ENCODE data around the gene TMEM52. TPM values are rescaled to one million over a fixed set of nuclear protein-coding genes. Genes with fewer than 3 reads are reported as not detected.
A peak's percentile ranks its signal among the peaks of the same experiment; 100 is the strongest.

The TMEM52 gene
- total RNA-seq, 1 donor from 2014 or later, result not detected

DNA sequence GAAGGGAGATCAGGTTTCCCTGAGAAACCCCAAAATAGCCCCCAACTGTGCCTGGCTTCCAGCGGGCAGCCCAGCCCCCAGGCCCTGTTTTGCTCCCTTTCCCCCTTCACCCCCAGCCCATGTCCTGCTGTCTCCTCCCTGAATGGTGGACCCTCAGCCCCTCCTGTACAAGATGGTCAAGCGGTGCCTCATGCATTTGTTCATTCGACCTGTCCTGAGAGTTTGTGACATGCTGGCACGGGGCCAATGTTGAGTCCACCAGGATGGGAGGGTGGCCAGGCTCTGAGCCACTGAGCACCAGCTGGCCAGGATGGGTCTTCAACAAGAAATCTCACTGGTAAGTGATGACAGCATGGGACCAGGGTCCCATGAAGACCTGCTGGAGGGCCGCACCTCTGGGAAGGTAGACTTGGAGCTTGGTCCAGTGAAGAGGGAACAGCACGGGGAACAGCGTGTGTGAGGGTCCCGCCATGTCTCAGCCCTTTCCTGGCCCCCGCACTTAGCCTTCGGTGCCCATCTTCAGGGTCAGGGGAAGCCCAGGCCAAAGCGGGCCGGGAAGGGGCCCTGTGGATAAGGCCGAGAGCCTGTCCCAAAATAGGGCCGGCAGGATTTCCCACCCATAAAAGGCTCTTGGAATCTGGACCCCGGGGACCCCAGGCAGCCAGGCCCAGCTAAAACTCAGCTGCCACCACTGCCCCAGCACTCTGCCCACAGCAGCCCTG, 3.9 kb downstream of the TMEM52 start, which contains the start of gene CALML6:
Gene CALML6, plus strand, starts transcription at position 290 of the 722 bp plus-strand sequence. Its CDS starts 21 bp downstream, at position 311.
- DNase-seq (ENCODE audit: low spot score), result no peak

DNA sequence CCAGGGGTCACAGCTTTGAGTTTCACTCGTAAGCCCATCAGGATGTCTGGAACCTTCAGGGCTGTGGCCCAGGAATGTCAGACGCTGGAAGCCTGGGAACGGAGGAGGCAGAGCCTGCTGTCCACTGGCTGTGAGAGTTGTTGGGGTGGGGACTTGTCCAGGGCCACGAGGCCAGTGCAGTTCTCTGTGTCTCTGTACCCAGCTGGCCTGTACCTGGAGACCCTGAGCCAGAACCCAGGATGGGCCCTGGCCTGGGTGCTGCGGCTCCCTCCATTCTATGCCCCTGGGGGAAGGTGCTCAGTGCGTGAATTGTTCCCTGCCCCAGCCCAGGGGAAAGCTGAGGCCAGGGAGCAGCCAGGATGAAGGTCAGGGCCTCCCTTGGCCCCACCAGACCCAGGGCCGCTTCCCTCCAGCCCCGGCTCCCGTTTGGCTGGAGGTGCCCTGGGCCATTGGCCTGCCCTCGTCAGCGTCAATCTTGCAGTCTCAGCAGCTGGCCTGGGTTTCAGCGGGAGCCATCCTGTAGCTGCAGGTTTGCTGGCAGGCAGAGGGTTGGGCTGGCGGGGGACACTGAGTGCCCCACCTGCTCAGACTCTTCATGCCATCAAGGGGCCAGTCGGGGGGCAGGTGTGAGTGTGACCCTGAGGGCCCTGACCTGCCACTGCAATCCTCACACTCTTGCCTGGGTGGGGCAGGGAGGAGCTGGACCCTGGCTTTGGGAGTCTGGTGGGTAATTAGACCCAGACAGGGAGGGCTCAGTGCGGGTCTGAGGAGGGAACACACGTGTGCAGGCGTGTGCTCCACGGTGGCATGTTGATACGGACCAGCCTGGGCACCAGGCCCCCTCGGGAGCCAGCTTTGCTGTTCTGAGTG, 4.7 kb downstream of the TMEM52 start:
- DNase-seq (ENCODE audit: low spot score), result no peak

DNA sequence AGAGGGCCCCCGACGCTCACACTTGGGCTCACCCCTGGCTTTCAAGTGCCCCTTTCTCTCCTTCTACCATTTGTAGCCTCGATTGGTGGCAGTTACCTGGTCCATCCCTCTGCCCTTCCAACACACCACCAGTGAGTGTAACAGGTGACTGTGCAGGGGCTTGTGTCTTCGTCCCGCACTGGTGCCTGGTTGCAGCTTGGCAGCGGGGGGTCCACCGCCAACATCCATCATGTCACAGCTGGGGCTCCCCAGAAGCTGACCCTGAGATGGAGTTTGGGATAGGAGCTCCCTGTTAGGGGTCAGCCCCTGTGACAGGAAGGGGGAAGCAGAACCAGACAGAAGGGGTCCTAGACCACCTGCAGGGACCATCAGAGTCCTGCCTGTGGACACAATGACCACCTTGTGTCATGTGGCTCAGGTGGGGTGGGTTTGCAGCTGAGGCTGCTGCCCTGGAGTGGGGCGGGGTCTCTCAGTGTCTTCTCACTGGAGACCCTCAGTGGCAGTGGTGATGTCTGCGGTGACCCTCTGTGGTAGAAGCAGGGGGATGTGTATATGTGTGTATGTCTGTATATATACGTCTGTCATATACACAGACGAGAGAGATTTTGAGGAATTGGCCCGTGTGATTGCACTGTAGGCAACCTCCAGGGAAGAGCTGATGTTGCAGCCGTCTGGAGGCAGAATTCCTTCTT, 7.6 kb downstream of the TMEM52 start:
- no peak for DNase-seq (ENCODE audit: low spot score)

DNA sequence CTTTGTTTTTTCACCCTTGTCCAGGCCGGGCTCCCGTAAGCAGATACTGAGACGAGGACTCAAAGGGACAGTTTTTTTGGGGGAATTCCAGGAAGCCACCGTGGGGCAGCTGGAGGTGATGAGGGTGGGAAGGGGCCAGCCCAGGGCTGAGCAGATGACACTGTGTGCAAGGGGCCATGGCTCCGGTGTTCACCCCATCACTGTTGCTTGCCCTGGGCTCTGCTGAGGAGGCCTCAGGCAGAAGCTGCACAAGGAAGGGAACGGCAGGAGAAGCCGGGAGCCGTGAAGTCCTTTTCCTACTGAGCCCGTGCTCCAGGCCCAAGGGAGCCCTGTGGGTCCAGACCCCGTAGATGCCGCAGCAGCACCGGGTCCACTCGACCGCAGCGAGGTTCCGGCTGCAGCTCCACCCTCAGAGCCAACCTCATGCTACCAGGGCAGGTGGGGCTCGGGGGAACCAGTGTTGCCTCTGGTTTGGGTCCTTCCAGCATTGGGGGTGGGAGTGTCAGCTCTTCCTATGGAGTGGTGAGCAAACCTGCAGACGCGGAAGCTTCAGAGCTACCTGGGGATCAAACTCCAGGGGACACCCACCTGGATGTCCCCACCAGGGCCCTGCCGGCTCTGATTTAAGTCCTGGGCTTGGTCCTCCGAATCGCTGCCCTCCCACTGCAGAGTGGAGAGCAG, 8.3 kb downstream of the TMEM52 start:
- peak; percentile 51 for DNase-seq (ENCODE audit: low spot score)

DNA sequence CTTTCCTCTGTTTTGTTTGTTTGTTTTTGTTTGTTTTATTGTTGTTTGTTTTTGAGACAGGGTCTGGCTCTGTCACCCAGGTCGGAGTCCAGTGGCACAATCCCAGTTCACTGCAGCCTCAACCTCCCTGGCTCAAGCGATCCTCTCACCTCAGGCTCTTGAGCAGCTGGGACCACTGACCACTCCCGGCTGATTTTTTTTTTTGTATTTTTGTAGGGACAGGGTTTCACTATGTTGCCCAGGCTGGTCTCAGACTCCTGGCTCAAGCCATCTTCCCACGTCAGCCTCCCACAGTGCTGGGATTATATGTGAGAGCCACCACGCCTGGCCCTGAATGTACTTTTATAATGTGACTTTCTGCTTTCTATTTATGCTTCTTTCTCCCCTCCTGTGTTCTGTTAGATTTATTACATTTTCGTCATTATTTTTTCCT, 9.0 kb downstream of the TMEM52 start:
- no peak for DNase-seq (ENCODE audit: low spot score)

DNA sequence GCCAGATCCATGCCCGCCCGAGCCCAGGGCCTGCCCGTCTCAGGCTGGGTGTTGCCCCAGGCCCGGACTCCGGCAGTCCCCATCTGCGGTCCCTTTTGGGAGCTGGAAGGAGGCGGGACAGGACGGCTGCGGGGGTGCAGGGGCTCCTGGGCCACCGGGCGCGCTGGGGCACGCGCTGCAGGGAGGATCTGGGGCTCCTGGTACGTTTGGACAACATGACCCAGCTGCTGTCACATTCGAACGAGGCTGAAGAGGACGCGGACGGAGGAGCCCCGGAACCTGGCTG, 10.6 kb downstream of the TMEM52 start:
- peak; percentile 63 for DNase-seq (ENCODE audit: low spot score)

DNA sequence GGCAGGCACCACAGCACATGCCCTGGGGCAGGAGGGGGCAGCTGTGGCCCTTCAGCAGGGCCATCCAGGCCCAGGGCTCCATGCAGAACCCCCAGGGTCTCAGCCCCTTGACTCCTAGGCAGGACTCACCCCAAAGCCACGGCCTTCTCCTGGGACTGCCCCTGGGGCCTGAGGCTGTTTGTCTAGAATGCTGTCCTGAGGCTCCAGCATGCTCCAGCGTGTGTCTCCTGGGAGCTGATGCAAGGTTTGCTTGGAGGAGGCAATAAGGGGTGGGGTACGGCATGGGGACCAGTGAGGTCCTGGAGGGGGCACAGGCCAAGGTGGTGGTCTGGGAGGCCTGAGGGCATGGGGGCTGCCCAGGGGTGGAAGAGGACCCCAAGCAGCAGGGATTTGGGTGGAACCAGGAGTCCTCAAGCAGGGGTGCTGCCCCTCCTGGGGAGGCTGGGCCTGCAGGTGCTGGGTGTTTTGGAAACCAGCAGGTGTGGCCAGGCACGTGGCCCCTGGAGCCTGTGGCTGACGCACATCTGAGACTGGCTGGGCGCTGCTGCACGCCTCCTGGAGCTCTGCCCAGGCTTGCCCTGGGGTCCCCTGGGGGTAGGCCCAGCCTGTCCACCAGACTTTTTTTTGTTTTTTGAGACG, 11.9 kb downstream of the TMEM52 start:
- peak; percentile 74 for DNase-seq (ENCODE audit: low spot score)

DNA sequence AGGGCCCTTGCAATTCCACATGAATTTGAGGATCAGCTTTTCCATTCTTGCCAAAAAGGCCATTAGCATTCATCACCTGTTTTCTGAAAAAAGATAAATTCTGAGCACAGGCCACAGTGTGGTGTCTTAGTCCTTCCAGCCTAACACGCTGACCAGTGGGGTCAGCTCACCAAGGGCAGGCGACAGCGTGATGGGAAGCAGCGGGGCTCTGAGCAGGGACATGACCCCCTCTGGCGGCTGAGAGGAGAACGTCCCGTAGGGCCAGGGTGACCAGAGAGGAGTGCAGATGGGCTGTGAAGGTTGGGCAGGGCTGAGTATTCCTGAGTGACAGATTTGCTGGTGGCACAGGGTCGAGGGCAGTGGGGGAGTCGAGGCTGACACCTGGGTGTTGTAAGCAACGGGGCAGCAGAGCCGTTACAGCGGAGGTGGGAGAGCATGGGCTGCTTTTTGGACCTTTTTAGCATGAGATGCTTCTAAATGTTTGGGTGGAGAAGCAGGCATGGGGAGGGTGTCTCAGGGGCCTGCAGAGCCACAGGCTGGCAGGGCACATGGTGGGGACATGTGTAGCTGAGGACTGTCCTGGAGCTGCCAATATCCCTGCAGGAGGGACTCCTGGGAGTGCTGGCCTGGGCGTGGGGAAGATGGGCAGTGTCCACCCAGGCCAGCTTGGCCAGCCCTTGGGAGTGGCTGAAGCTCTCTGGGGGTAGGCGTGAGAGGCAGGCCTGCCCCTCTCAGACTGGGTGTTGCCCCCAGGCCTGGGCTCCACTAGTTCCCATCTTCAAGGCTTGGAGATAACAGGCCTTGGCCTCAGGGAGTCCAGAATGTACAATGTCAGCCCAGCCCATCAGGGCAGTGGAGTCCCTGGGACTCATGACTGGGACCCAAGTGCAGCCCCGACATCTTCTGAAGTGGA, 12.6 kb downstream of the TMEM52 start:
- DNase-seq (ENCODE audit: low spot score), result peak; percentile 85

DNA sequence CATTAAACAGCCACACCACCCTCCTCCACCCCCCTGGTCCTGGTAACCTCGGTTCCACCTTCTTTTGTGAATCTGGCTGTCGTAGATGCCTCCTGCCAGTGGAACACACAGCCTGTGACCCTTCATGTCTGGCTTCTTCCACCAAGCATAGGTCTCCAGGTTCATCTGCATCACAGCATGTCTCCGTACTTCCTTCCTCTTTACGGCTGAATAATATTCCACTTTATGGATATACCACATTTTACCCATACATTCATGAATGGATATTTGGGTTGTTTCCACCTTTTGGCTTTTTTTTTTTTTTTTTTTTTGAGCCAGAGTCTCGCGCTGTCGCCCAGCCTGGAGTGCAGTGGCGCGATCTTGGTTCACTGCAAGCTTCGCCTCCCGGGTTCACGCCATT, 15.9 kb downstream of the TMEM52 start:
- DNase-seq (ENCODE audit: low spot score), result no peak

DNA sequence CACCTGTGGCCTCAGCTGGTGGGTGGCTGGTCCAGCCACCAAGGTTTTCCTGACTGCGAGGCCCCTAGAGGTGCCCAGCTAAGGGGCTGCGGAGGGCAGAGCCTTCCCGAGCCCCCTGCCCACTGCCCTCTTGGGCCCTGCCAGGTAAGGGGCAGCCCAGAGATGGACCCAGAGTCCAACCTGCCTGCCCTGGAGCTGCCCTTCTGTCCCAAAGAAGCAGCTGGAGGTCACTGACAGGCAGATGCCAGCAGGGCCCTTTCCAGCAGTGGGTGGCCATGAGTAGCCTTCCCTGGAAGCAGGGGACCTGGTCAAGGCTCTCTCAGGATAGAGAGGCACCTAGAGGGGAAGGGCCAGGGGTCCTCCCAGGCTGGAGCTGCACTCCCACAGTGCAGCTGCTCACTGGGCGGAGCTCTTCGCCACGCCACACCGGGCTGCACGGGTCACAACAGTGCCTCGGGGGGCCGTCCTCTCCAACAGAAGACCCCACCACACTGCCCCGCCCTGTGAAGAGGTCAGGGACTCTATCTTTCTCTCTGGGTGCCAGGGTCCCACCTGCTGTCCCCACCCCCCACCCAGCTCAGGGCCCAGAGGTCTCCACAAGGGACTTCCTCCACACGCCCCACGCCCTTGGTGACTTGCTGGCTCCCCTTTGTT, 17.3 kb downstream of the TMEM52 start:
- DNase-seq (ENCODE audit: low spot score), result no peak

DNA sequence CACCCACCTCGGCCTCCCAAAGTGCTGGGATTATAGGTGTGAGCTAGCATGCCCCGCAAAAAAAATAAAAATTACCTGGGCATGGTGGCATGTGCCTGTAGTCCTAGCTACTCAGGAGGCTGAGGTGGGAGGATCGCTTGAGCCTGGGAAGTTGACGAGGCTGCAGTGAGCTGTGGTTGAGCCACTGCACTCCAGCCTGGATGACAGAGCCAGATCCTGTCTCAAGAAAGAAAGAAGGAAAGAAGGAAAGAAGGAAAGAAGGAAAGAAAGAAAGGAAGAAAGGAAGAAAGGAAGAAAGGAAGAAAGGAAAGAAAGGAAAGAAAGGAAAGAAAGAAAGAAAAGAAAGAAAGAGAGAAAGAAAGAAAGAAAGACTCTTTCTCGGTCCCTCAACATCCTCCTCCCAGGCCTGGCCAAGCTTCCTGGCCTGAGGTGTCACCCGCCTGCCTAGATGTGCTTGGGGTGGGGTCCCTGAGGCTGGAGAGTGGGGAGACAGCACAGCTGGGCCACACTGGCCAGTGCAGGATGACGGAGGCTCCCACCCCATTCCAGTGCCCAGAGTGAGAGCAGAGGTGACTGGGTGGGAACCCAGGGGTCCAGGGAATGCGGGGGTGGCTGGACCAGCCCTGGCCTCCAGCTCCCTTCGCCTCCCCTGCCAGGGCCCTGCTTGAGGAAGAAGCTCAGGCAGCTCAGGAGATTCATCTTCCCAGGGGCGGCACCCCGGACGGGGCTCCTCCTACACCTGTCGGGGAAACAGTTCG, 18.0 kb downstream of the TMEM52 start:
- no peak for DNase-seq (ENCODE audit: low spot score)

DNA sequence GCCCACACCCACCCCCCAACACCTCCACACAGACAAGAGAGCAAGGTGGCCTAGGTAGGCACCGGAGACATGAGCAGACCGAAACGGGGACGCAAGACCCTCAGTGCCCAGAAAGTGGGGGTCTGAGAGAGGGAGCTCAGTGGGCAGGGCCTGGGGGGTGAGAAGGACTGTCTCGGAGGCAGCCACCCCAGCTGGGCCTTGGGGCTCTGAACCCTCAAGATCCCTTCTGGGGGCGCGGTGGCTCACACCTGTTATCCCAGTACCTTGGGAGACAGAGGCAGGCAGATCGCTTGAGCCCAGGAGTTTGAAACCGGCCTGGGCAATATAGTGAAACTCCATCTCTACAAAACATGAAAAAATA, 19.1 kb downstream of the TMEM52 start:
- no peak for DNase-seq (ENCODE audit: low spot score)

DNA sequence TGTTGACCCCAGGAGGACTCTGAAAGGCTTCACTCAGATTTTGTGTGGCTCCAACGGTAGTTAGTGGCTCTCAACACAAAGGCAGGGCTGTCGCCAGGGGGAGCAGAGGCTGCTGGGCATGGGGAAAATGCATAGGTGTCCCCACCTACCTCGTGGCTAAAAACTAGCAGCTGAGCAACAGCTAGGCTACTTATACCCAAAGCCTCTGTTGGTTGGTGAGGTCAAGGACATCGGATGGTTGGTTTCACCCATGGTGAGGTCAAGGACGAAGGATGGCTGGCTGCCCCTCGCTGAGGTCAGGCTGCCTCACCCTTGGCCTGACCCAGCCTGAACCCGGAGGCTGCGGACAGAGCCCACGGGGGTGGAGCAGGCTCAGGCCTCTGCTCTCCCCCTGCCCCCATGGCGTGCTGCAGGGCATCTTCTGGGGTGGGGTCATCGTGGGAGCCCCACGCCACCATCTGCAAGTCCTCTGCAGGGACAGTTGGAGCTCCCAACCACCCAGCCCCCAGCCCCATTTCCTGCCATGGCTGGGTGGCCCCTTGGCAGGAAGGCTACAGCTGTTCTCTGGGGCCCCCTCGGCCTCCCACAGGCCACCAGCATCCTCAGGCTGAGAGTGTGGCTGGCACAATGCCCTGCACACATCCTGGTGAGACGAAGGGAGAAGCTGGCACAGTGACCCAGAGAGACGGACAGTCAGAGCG, 19.7 kb downstream of the TMEM52 start:
- no peak for DNase-seq (ENCODE audit: low spot score)

DNA sequence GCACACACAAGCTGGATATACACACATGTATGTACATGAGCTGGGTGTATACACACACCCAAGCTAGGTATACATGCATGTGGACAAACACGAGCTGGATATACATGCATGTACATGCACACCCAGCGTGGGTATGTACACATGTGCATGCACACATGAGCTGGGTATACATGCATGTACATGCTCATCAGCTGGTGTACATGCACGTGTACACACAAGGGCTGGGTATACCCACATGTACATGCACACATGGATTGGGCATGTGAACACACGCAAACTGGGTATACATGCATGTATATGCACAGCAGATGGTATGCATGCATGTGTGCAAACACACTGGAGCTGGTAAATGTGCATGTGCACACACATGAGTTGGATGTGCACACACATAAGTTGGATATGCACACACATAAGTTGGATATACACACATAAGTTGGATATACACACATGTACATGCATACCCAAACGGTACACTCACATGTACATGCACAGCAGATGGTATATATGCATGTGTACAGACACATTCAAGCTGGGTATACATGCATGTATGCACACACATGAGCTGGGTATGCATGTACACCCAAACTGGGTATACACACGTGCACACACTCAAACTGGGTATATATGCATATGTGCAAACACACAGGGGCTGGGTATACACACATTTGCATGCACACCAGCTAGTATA, 20.7 kb downstream of the TMEM52 start:
- no peak for DNase-seq (ENCODE audit: low spot score)

DNA sequence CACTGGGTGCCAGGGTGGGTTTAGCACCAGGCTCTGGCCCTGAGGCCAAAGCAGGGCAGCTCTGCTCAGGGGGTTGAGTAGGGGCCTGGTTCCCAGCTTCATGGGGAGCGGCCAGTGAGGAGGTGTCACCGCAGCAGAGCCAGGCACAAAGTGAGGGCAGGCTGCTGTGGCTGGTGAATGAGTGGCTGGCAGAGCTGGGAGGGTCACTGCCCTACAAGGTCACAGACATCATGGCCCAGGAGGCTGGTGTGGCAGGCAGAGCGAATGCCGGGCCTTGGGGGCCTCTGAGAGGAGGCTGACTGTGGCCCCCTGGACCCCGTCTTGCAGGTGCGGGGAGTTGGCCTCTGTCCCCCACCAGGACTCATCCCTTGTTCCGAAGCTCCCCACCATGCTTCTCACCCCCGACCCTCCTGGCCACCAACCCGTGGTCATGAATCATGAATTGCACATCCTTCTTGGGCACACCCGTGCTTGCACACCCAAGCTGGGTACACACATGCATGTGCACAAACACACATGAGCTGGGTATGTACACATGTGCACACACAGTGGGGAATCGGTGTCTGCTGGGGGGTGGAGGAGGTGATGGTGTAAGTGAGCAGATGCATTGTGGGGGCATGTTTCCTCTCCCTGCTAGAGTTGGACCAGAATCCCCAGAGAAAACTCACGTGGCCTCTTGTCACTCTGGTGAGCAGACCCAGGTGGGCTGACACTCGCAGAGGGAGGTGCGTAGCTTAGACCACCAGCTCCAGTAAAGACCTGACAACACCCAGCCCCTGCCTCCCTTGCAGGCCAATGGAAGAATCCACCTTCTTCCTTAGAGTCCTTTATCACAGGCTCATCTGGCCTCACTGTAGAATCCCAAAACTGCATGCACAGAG, 23.4 kb downstream of the TMEM52 start:
- no peak for DNase-seq (ENCODE audit: low spot score)

DNA sequence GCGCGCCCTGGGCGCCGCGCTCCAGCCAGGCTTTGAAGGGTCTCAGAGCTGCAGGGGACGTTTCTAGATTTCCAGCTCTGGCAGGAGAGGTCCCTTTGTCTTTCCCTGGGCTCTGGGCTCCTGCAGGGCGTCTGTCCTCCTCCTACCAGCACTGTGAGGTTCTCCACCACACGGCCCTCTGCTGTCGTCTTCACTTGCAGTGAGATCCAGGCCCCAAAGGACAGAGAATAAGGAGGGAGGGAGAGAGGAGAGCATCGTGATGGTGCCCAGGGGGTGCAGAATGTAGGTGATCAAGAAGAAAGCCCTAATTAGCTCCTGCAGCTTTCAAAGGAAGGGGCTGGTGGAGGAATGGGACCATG, 24.0 kb downstream of the TMEM52 start:
- DNase-seq (ENCODE audit: low spot score), result no peak
